IMR-90 (cell line): Measurements from ENCODE around the gene TTLL8.

Experiments
- BHLHE40 ChIP-seq: fragments of 150-350 bp; IDR thresholded peaks from 2 replicates; pipeline ENCODE4 v1.6.1; 2016; ENCODE audit warnings: mild to moderate bottlenecking, low read depth, low read length
- CEBPB ChIP-seq: IDR thresholded peaks from 2 replicates; pipeline ENCODE4 v1.6.1; 2012; ENCODE audit warnings: low read depth, low read length, improper control_type of control experiment
- CHD1 ChIP-seq: IDR thresholded peaks from 2 replicates; pipeline ENCODE4 v1.6.1; 2012; ENCODE audit warnings: low read depth, low read length, improper control_type of control experiment
- CTCF ChIP-seq: conservative IDR thresholded peaks from 2 replicates; pipeline ENCODE4 v1.5.1; 2012; ENCODE audit warnings: mild to moderate bottlenecking, low read depth, low read length, improper control_type of control experiment
- ELK1 ChIP-seq: fragments of 150-350 bp; IDR thresholded peaks from 2 replicates; pipeline ENCODE4 v1.6.1; 2016; ENCODE audit warnings: low read depth, mild to moderate bottlenecking, low read length, moderate library complexity, borderline replicate concordance
- MAFK ChIP-seq: IDR thresholded peaks from 2 replicates; pipeline ENCODE4 v1.6.1; 2012; ENCODE audit warnings: low read depth, low read length, improper control_type of control experiment
- MAZ ChIP-seq: IDR thresholded peaks from 2 replicates; pipeline ENCODE4 v1.6.1; 2012; ENCODE audit warnings: low read depth, mild to moderate bottlenecking, low read length, improper control_type of control experiment, moderate library complexity, borderline replicate concordance
- MXI1 ChIP-seq: IDR thresholded peaks from 2 replicates; pipeline ENCODE4 v1.6.1; 2012; ENCODE audit warnings: low read depth, mild to moderate bottlenecking, low read length, moderate library complexity, borderline replicate concordance
- NFE2L2 ChIP-seq: fragments of 150-350 bp; IDR thresholded peaks from 2 replicates; pipeline ENCODE4 v1.6.1; 2016; ENCODE audit warnings: low read depth, mild to moderate bottlenecking, low read length
- POLR2A ChIP-seq: IDR thresholded peaks from 2 replicates; pipeline ENCODE4 v1.6.1; 2012; ENCODE audit warnings: mild to moderate bottlenecking, low read depth, low read length
- RAD21 ChIP-seq: IDR thresholded peaks from 2 replicates; pipeline ENCODE4 v1.6.1; 2012; ENCODE audit warnings: low read length, improper control_type of control experiment
- RCOR1 ChIP-seq: IDR thresholded peaks from 2 replicates; pipeline ENCODE4 v1.6.1; 2012; ENCODE audit warnings: mild to moderate bottlenecking, low read length, improper control_type of control experiment; ENCODE audit not compliant: insufficient replicate concordance
- RFX5 ChIP-seq: IDR thresholded peaks from 2 replicates; pipeline ENCODE4 v1.8.0; 2012; ENCODE audit warnings: low read depth, mild to moderate bottlenecking, low read length, moderate library complexity

- TF ChIP-seq MAZ (no peak), CTCF (no peak), POLR2A (no peak), CEBPB (no peak), RCOR1 (no peak), ELK1 (no peak), CHD1 (no peak), RFX5 (no peak), BHLHE40 (no peak), NFE2L2 (no peak), MXI1 (no peak), MAFK (no peak), RAD21 (no peak)
These were observed 57.3 kb downstream of the TTLL8 start for GRCh38 chr22:50000587-50001387.
